BJ (cell line): ENCODE data around the gene CDADC1. TPM values are rescaled to one million over a fixed set of nuclear protein-coding genes. Genes with fewer than 3 reads are reported as not detected.
"Not testable (repeated sequence)": the region's sequence is repeated elsewhere in the genome, so short reads cannot be mapped to it uniquely, and the experiment has no call there.

ENCODE experiments used
- CTCF ChIA-PET: fragments of 350-600 bp; formaldehyde crosslinking; extraction: SDS; loops from one replicate; lab custom pipeline; 2021; ENCODE audit warnings: antibody characterized with exemption, inconsistent platforms; lab: Yijun Ruan, JAX
- POLR2A ChIA-PET: fragments of 300-600 bp; sonication (Branson Sonifier 250); formaldehyde crosslinking; extraction: SDS; loops from one replicate; lab custom pipeline; 2021; ENCODE audit warnings: antibody characterized with exemption; lab: Charles Lee
- DNase-seq: peaks from one replicate; pipeline ENCODE4 v3.0.0-alpha.2; 2011; ENCODE audit warnings: low read depth
- H3K27me3 ChIP-seq: 2 replicates; pipeline ENCODE4 v1.6.0; 2011; ENCODE audit warnings: low read length; ENCODE audit not compliant: control insufficient read depth, insufficient read depth
- H3K36me3 ChIP-seq: 2 replicates; pipeline ENCODE4 v1.5.1; 2011; ENCODE audit warnings: low read length; ENCODE audit not compliant: control insufficient read depth, insufficient read depth
- H3K4me3 ChIP-seq: 2 replicates; pipeline ENCODE4 v1.5.1; 2011; ENCODE audit warnings: low read depth, mild to moderate bottlenecking, control low read depth, low read length
- CTCF ChIP-seq: IDR thresholded peaks from 2 replicates; pipeline ENCODE4 v1.5.1; 2011; ENCODE audit warnings: low read depth, mild to moderate bottlenecking, control low read depth, inconsistent platforms, low read length, moderate library complexity; ENCODE audit not compliant: insufficient read depth
- polyA plus RNA-seq: library from polyadenylated mRNA; depleted of rRNA; stranded (reverse); fragments of >200 nt; gene quantifications from 2 replicates; pipeline ENCODE4 v1.2.3, GENCODE V29; 2011

The CDADC1 gene
- polyA plus RNA-seq, 1 experiment: 2.2 TPM

- H3K27me3 ChIP-seq: no peaks in the 10 kb centered on the region
- ChIA-PET CTCF (interaction anchor here (1.2 kb wide), 1 partner anchor 144 kb away, joined by 3 read pairs; no protein-coding TSS in a partner anchor), POLR2A (no interaction called here)
- TF ChIP-seq CTCF: no peak
- no peaks in the 10 kb centered on the region for H3K36me3 ChIP-seq
- no peak overlapping the region for H3K4me3 ChIP-seq
- DNase-seq: no peak
These were observed 45.2 kb downstream of the CDADC1 start for GRCh38 chr13:49292742-49293486.

- POLR2A ChIA-PET, H3K27me3 ChIP-seq, H3K4me3 ChIP-seq, DNase-seq, H3K36me3 ChIP-seq: not testable (repeated sequence)
- CTCF ChIA-PET: interaction anchor here (0.9 to 2.2 kb wide), 5 partner anchors 8 to 309 kb away, joined by 3 to 9 read pairs (median 3); partner anchors contain the start of gene CDADC1
These were observed 47.0 kb downstream of the CDADC1 start for GRCh38 chr13:49294723-49295122.

DNA sequence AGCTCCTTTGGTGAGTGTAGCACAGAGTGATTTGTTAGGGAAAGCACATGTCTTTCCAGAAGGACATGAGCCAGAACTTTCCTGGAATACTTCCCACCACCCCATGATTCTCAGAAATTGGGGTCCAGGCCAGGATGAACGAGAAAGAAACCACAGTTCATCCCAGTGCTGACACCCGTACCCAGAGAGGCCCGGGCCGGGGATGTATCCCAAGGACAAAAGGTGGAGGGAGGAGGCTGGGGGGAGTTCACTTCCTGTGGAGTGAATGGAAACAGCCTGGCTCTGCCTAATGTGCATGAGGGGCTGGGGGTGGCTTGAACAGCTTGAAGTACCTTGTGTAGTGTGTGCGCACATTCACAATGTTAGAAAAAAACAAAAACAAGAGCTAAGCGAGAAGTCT is 47.5 kb downstream of the CDADC1 start:
- no peaks in the 10 kb centered on the region for H3K27me3 ChIP-seq
- TF ChIP-seq CTCF: no peak
- CTCF ChIA-PET: interaction anchor here (1.1 to 2.2 kb wide), 3 partner anchors 9 to 142 kb away, joined by 3 to 9 read pairs (median 4); no protein-coding TSS in a partner anchor
- H3K4me3 ChIP-seq: no peak overlapping the region
- POLR2A ChIA-PET: no interaction called here
- H3K36me3 ChIP-seq: no peaks in the 10 kb centered on the region
- DNase-seq: no peak

DNA sequence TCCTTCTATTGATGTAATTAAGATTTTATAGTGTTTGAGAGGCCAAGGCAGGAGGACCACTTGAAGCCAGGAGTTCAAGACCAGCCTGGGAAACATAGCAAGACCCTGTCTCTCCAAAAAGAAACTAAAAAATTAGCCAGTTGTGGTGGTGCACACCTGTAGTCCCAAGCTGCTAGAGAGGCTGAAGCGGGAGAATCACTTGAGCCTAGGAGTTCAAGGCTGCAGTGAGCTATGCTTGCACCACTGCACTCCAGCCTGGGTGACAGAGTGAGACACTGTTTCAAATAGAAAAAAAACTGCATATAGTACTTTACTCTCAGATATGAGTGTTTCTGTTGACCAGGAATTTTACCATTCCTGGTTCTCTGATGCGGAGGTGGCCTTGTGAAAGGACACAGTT is 48.9 kb downstream of the CDADC1 start:
- ChIA-PET CTCF (no interaction called here), POLR2A (no interaction called here)
- no peak for TF ChIP-seq CTCF
- H3K27me3 ChIP-seq: no peaks in the 10 kb centered on the region
- H3K4me3 ChIP-seq: no peak overlapping the region
- no peak for DNase-seq
- no peaks in the 10 kb centered on the region for H3K36me3 ChIP-seq

- POLR2A ChIA-PET: no interaction called here
- no peak for TF ChIP-seq CTCF
- no peak for DNase-seq
- H3K27me3 ChIP-seq: no peaks in the 10 kb centered on the region
- no peak overlapping the region for H3K4me3 ChIP-seq
- CTCF ChIA-PET: no interaction called here
- H3K36me3 ChIP-seq: no peaks in the 10 kb centered on the region
These were observed 49.6 kb downstream of the CDADC1 start for GRCh38 chr13:49297338-49297737.
